Activated CD8-positive, alpha-beta memory T cell treated with anti-CD3 and anti-CD28 coated beads, Interleukin-2, amount 50 U/mL, for 48 hours (primary cell): ENCODE measurements around the gene FAM120A.

ENCODE experiments used
- DNase-seq: peaks from one replicate; pipeline ENCODE4 v3.0.0-alpha.2; 2020

The FAM120A gene

GRCh38 chr9:93447655-93448054 is 3.8 kb upstream of the FAM120A start:
- DNase-seq, result no peak

GRCh38 chr9:93451849-93452709 is 594 bp downstream of the FAM120A start:
- peak; percentile 77 for DNase-seq

GRCh38 chr9:93452710-93453046 is 1.2 kb downstream of the FAM120A start:
- no peak for DNase-seq

DNA sequence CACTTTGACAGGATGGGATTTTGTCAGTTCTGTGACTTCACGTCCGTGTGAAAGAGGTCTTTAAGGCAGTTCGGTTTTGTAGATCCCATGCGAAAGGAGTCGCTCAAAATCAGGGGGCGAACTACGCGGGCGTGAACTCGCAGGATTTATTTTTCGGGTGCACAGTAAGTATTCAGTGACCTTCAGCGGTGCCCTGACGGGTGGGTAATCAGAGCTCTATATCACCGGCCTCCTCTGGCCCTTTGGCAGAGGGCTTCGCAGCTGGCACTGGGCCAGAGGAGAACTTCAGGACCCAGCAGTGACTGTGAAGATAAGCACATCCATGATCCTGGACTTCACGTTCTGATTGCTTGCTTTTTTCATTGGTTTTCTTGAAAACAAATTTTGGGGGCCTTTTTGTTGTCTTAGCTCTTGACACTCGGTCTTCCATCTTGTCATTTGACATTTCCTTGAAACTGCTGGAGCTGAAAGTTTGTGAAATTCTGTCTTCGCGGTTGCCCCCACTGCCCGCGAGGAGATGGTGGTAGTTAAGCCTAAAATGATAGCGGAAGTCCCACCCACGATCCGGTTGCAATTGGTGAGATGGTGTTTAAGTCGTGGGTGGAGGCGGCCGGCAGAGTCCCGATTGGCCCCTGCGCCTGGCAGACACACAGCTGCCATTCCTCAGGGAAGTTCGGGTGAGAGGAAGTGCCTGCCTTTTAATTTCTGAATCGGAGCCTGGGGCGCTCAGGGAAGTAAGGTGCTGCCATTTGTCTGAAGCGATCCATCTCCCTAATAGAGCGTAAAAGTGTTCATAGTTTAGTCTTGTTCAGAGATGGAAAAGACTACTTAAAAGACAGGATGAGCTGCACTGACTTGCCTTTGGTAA is 1.8 kb downstream of the FAM120A start, which contains the start of gene FAM120AOS:
TSS of gene FAM120AOS (minus strand) at position 535 of the 868 bp plus-strand sequence. CDS start 872 bp downstream, outside the sequence.
- DNase-seq, result peak; percentile 88

GRCh38 chr9:93456022-93456421 is 4.5 kb downstream of the FAM120A start:
- no peak for DNase-seq

- no peak for DNase-seq
Measured at GRCh38 chr9:93456504-93456903, 5.0 kb downstream of the FAM120A start.

DNA sequence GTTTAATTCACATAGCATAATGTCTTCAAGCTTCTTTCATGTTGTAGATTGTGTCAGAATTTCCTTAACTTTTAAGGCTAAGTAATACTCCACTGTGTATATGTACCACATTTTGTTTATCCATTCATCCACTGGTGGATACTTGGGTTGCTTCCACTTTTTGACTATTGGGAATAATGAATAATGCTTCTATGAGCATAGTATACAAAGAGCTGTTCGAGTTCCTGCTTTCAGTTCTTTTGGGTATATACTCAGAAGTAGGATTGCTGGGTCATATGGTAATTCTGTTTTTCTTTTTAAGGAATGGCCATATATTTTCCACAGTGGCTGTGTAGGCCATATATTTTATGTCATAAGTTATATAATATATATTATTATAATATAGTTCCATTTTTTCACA is 5.5 kb downstream of the FAM120A start:
- DNase-seq, result no peak

GRCh38 chr9:93458712-93459111 is 7.2 kb downstream of the FAM120A start:
- no peak for DNase-seq

GRCh38 chr9:93459432-93459847 is 8.0 kb downstream of the FAM120A start:
- no peak for DNase-seq

DNA sequence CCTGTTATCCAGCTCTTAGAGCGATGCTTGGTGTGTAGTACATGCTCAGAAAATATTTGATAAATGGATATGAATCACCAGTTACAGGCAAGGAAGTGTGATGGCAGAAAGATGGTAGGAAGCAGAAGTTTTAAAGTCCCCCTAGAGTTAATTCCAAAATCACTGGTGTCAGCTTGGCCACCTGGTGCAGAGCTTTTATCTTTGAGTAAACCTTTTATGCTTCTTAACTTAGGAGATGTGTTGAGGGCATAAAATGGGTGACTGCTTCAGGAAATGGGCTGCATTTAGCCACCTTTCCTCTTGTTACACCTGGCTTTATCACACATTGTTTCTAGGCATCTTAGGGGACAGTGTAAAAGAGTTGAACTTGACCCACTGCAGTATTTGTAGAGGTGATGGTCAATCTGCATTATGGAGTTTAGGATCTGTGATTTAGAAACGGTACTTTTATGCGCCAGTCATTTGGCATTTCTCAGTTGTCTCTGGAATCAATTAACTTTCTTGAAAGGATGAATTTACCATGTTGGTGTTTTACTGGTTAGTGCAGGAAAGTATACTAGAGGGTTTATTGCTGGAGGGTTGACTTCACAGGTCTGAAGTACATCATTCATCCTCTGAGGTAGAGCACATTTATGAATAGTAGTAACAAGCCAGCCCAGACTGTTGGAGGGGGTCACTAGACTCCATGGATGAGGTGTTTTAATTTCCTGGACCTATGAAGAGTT is 9.4 kb downstream of the FAM120A start:
- DNase-seq, result no peak

DNA sequence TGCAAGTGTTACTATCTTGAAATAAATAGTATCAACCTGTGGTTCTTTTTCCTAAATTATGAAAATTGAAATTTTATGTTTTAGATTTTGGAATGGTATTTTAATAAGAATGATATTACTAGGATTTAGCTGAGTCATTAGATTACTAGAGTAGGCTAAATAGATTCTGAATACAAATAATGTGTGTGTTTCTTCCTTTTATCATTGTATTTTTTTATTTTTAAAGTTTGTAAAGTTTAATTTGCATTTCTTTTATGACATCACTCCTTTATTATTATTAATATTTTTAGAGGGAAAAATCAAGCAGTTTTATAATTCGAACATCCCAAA is 9.9 kb downstream of the FAM120A start:
- no peak for DNase-seq

DNA sequence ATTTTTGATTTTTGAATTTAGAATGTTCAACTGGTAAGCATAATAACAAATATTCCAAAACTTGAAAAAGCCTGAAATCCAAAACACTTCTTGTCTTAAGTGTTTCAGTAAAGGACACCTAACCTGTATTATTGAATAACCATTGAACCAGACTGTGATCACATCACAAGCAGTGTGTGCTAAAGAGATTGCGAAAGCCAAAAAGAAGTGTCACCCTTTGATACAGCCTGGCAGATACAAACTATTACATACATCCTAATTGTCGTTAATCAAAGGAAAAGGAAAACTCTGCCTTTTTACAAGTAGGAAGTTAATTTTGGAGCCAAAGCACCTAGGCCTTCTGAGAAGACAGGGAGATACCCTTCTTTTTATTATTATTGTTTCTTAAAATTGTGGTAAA is 10.3 kb downstream of the FAM120A start:
- no peak for DNase-seq

DNA sequence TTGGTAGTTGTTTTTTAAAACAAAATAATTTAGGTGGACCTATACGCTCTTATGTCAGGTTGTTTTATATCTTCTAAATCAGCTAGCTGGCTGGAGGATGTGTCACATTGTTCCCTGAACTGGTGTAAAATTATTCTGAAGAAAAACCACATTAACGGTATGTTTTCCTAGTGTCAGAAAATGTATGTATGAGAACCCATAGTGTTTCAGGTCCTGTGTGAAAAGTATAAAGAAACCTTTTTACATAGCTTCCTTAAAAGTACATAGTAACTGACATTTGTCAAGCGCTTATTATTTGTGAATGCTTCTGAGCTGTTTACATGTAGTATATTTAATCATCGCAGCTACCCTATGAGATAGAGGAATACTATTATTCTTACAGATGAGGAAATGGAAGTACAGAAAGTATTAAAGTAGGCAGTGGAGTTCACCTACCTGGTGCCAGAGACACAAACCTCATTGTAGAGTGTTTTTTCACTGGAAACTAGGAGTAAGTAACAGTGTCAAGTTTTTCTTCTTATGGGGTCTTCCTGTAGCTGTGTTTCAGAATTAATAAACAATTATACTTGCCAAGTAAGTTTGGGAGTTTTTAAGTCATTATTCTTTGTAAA is 12.3 kb downstream of the FAM120A start:
- no peak for DNase-seq

- DNase-seq, result no peak
Measured at GRCh38 chr9:93464395-93464794, 12.9 kb downstream of the FAM120A start.

GRCh38 chr9:93464876-93465275 is 13.4 kb downstream of the FAM120A start:
- DNase-seq, result no peak

DNA sequence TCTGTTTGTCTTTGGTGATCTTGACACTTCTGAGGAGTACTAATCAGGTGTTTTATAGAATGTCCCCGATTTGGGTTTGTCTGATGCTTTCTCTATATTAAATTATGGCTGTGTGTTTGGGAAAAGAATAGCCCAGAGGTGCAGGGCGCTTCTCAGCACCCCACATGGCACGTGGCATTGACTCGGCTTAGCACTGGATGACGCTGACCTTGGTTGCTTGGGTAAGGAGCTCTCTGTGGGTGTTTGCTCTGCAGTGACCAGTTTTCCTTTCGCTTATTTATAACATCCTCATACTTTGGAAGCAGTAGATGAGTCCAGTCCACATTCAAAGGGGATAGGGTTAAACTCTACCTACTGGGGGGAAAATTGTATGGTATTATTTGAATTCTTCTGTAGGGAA is 14.4 kb downstream of the FAM120A start:
- DNase-seq, result no peak

DNA sequence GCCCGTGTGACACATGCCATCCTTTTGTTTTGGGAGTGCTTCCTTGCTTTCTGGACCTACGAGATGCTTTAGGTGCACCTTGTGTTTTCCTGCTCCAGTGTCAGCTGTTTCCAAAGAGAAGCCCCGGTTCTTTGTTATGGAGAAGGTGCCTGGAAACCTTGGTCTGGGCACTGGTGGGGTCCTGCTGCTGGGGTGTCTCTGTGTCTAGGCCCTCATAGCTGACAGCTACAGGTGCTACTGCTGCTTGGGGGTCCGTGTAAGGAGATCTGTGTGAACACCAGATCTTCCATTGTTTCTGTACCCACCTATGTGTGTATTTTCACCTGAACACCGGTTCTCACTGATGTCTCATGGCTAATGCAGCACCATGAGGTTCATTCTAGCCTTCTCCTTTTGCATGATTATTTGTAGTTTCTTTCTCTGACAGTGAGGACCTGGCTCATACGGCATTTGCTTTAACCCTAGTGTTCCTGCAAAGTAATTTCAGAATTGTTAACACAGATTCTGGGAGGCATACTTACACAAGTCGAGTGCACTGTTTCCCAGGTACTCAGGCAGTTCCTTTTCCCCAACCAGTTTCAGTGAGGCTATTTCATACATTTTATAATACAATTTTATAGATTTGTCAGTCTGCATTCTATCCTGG is 15.1 kb downstream of the FAM120A start:
- DNase-seq, result no peak

DNA sequence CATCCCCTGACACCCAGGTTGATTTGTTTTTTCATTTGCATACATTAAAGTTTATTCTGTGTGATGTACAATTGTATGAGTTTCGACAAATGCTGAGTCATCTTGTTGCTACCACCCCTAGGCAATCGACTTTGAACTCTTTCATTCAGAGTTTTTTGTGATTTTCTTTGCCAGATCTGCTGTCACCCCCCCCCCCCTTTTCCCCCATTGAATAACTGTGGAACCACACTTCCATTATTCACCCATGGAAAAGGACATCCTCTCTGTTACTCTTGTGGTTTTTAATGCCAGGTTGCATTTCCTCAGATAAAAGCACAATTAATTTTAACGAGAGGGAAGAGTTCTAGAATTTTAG is 15.6 kb downstream of the FAM120A start:
- DNase-seq, result no peak

DNA sequence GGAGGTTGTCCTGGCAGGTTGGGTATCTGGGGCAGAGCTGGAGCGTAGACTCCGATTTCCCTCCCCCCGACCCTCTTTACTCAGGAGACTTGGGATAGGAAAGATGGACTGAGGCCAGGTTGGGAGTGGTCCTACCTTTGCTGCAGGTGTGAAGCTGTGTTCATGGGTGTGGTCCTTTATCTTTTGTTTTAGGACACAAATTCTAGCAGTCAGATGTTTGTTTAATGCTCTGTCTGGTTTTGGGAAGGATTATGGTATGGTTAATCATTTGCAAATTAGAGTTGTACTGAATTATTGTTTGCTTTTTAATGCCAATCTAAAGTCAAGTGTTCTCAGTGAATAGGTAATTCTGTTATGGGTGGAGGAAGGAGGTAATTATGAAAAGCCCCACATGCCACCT is 16.0 kb downstream of the FAM120A start:
- DNase-seq, result no peak

- no peak for DNase-seq
Measured at GRCh38 chr9:93468763-93469456, 17.4 kb downstream of the FAM120A start.

DNA sequence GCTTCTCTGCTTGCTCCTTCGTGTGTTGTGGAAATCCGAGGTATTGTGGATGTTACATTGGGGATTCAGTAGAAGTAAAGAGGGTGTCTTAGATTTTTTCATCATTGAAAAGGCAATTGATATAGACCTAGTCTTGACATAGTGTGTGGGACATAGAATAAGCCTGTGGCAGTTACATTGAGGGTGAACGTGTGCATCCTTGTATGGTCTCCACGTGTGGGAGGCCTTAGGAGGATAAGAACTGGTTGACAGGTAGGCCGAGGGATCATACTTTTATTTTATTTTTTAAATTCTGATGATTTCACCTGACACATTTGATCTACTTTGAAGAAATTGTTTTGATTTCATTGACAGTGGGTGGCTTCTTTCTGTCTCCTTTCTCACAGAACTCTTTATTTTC is 18.9 kb downstream of the FAM120A start:
- no peak for DNase-seq

DNA sequence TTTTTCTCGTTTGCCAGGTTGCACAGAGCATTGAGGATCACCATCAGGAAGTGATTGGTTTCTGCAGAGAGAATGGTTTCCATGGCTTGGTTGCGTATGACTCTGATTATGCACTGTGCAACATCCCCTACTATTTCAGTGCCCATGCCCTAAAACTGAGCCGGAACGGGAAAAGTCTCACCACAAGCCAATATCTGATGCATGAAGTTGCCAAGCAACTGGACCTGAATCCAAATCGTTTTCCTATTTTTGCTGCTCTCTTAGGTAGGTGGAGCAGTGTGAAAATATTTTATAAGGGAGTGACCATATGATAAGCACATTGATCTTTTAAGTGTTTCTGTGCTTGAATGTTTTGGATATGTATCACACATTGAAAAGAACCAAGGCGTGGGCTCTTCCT is 19.6 kb downstream of the FAM120A start:
- no peak for DNase-seq
